ENCODE data around the gene PCYOX1L. TPM values are rescaled to one million over a fixed set of nuclear protein-coding genes. Genes with fewer than 3 reads are reported as not detected.

The PCYOX1L gene
- total RNA-seq, 1 experiment from 2014 or later: 15.3 TPM

DNA sequence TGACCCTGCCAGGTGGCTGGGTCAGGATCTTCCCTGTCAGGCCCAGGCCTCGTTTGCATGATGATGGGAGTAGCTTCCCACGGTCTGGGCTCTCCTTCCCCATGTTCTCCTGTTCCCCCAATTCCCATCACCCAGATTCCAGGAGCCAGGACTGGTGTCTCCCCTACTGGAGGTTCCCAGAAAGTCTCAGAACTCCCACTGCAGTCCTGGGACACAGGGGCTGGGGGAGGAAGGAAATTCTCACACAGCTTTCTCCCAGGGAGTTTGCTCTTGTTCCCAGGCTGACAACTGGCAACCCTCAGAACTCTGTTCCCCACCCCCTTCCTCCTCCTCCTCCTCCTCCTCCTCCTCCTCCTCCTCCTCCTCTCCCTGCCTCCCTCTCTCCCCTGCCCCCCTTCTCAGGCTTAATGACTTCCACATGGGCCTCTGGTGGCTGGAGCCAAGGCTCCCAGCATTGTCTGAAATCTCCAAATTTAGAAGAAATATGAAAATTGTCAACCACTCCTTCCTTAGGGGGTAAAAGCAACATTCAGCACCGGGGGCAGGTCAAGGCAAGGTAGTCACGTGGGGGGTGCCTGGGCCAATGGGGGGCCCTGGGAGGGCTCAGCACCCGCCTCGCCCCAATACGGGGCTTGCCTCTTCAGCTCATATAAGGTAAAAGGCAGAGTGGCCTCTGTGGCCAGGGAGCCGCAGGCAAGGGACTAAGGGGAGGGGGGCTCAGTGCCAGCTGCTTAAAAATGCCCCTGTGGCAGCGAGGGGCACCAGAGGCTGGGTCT, 48.5 kb downstream of the PCYOX1L start:
- no peaks in the 10 kb centered on the region for H3K36me3 Mint-ChIP-seq (ENCODE audit: insufficient read depth in 1 of 3, low read depth in 3 of 3)

More for the DNA sequence above, 48.5 kb downstream of the PCYOX1L start:
- Histone ChIP-seq H4K5ac (ENCODE audit: insufficient read length, low read depth, low read length) (no peak overlapping the region), H3K9ac (ENCODE audit: extremely low read depth, insufficient read length, low read length) (no peak overlapping the region), H3K79me1 (ENCODE audit: insufficient read depth, low read depth, low read length, poor library complexity, severe bottlenecking) (no peaks in the 10 kb centered on the region), H3K27ac (ENCODE audit: insufficient read length, low read depth, low read length) (no peak overlapping the region), H3T11ph (ENCODE audit: low read length) (no peak overlapping the region), H3K9me3 (ENCODE audit: control insufficient read depth, low read depth, low read length) (no peaks in the 10 kb centered on the region), H4K8ac (replicated peaks; ENCODE audit: insufficient read length, low read depth, low read length) (no peak overlapping the region), H2BK15ac (ENCODE audit: low read depth, low read length) (no peak overlapping the region), H4K20me1 (ENCODE audit: control insufficient read depth, insufficient read depth, insufficient read length) (no peaks in the 10 kb centered on the region), H4K91ac (ENCODE audit: insufficient read length, low read depth, low read length) (no peak overlapping the region), H3K27me3 (ENCODE audit: insufficient read depth, low read length) (no peaks in the 10 kb centered on the region), H2BK120ac (ENCODE audit: low read depth, low read length, poor library complexity, severe bottlenecking) (no peak overlapping the region), H3K4me1 (ENCODE audit: insufficient read depth, low read length) (no peaks in the 10 kb centered on the region; the same call in 1 of the 2 replicates), H3K4me2 (ENCODE audit: insufficient read depth, insufficient read length, low read length) (no peak overlapping the region), H2BK20ac (ENCODE audit: low read depth, low read length, poor library complexity, severe bottlenecking) (no peak overlapping the region), H3K79me2 (ENCODE audit: insufficient read depth, low read length) (no peaks in the 10 kb centered on the region), H3K56ac (ENCODE audit: insufficient read length, low read depth, low read length) (no peak overlapping the region), H3K14ac (ENCODE audit: insufficient read depth, low read length) (no peak overlapping the region; the same call in 1 of the 2 replicates), H2AFZ (ENCODE audit: low read length) (no peak overlapping the region), H2BK5ac (ENCODE audit: insufficient read length, low read length) (no peak overlapping the region), H3K18ac (ENCODE audit: insufficient read length, low read depth, low read length) (no peak overlapping the region), H3K23ac (ENCODE audit: insufficient read length, low read depth, low read length) (no peak overlapping the region), H2AK5ac (ENCODE audit: insufficient read length, low read length) (no peak overlapping the region), H3K23me2 (ENCODE audit: insufficient read length, low read depth, low read length, poor library complexity, severe bottlenecking) (no peaks in the 10 kb centered on the region), H2BK12ac (ENCODE audit: insufficient read length, low read depth, low read length) (no peak overlapping the region), H3K4ac (ENCODE audit: low read depth, low read length) (no peak overlapping the region)
- H3K27ac Mint-ChIP-seq: peak overlapping the region in 2 of 3 experiments; percentile 49 to 74; a peak in 3 of 7 replicates
- DNase-seq: peak; percentile 59
- peaks cover 34 to 55% of the 10 kb centered on the region in 2 experiments for H3K4me1 Mint-ChIP-seq
- no CpG with 5 or more reads among the region's 9 CpGs for WGBS (ENCODE audit: extremely low coverage, insufficient read length, low lambda C conversion rate)
- no peaks in the 10 kb centered on the region for H3K9me3 Mint-ChIP-seq
- H3K4me3 Mint-ChIP-seq: no peak overlapping the region; a peak in 1 of 5 replicates
- H3K27me3 Mint-ChIP-seq (ENCODE audit: low read depth): no peaks in the 10 kb centered on the region
- TF ChIP-seq, protein P1, sequence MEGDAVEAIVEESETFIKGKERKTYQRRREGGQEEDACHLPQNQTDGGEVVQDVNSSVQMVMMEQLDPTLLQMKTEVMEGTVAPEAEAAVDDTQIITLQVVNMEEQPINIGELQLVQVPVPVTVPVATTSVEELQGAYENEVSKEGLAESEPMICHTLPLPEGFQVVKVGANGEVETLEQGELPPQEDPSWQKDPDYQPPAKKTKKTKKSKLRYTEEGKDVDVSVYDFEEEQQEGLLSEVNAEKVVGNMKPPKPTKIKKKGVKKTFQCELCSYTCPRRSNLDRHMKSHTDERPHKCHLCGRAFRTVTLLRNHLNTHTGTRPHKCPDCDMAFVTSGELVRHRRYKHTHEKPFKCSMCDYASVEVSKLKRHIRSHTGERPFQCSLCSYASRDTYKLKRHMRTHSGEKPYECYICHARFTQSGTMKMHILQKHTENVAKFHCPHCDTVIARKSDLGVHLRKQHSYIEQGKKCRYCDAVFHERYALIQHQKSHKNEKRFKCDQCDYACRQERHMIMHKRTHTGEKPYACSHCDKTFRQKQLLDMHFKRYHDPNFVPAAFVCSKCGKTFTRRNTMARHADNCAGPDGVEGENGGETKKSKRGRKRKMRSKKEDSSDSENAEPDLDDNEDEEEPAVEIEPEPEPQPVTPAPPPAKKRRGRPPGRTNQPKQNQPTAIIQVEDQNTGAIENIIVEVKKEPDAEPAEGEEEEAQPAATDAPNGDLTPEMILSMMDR (conservative IDR thresholded peaks at IDR 0.05): 0 out of 3 replicates have a peak, but pooled peaks have one; percentile 13

All from H9 (cell line).